ENCODE measurements around the gene PTPRD. TPM values are rescaled to one million over a fixed set of nuclear protein-coding genes. Genes with fewer than 3 reads are reported as not detected.

Gene PTPRD
- total and polyA plus RNA-seq, 9 donors: 16.2 to 231 (median 85.8) TPM

DNA sequence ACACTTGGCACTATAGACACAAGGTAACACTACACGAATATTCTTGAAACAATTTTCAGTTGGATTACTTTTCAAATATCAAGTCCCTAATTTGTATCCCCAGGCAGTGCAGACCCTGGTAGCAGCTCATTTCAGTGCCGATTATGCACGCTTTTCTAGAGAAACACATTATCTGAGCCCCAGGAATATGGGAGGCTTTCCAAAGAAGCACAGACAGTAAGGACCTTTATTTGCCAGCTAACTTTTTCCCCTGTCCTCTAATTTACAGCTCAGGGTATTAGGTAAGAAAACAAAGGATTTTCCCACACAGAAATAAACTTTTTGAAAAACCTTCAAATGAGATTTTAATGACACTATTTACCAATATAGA is 1961.0 kb downstream of the PTPRD start:
- peaks cover 6% of the 10 kb centered on the region for H3K4me1 ChIP-seq (ENCODE audit: insufficient read depth)
- H3K27ac ChIP-seq: no peak overlapping the region
- WGBS, 3 donors: 18 to 25% (median 19%) methylated on average over 3 of the region's 3 CpGs
- DNase-seq: no peak
- intact Hi-C loops (cut with DNase I): no loop called here
- H3K36me3 ChIP-seq: no peaks in the 10 kb centered on the region
- no peak overlapping the region for H3K4me3 ChIP-seq
- H3K9me3 ChIP-seq: no peaks in the 10 kb centered on the region
- H3K27me3 ChIP-seq: no peaks in the 10 kb centered on the region
- no peak for TF ChIP-seq POLR2A (IDR thresholded peaks at IDR 0.05)
- TF ChIP-seq, protein P1, sequence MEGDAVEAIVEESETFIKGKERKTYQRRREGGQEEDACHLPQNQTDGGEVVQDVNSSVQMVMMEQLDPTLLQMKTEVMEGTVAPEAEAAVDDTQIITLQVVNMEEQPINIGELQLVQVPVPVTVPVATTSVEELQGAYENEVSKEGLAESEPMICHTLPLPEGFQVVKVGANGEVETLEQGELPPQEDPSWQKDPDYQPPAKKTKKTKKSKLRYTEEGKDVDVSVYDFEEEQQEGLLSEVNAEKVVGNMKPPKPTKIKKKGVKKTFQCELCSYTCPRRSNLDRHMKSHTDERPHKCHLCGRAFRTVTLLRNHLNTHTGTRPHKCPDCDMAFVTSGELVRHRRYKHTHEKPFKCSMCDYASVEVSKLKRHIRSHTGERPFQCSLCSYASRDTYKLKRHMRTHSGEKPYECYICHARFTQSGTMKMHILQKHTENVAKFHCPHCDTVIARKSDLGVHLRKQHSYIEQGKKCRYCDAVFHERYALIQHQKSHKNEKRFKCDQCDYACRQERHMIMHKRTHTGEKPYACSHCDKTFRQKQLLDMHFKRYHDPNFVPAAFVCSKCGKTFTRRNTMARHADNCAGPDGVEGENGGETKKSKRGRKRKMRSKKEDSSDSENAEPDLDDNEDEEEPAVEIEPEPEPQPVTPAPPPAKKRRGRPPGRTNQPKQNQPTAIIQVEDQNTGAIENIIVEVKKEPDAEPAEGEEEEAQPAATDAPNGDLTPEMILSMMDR (IDR thresholded peaks at IDR 0.05): no peak
- TF ChIP-seq EP300 (IDR thresholded peaks at IDR 0.05): no peak

- Histone ChIP-seq H3K36me3 (no peaks in the 10 kb centered on the region), H3K27me3 (no peaks in the 10 kb centered on the region), H3K27ac (no peak overlapping the region), H3K4me1 (ENCODE audit: insufficient read depth) (peaks cover 6% of the 10 kb centered on the region), H3K9me3 (no peaks in the 10 kb centered on the region), H3K4me3 (no peak overlapping the region)
- WGBS, 3 donors: 79 to 83% (median 81%) methylated on average over 10 of the region's 10 CpGs
- intact Hi-C loops (cut with DNase I): no loop called here
- DNase-seq: no peak
- TF ChIP-seq, protein P1 (IDR thresholded peaks at IDR 0.05): no peak
- TF ChIP-seq EP300 (IDR thresholded peaks at IDR 0.05) (no peak), POLR2A (IDR thresholded peaks at IDR 0.05) (no peak)
These were observed 1961.5 kb downstream of the PTPRD start for GRCh38 chr9:8651070-8651845.

GRCh38 chr9:8649807-8650206 is 1963.0 kb downstream of the PTPRD start:
- 78 to 84% (median 84%) methylated on average over 4 of the region's 4 CpGs for WGBS, 3 donors
- TF ChIP-seq, protein P1 (IDR thresholded peaks at IDR 0.05): no peak
- TF ChIP-seq POLR2A (IDR thresholded peaks at IDR 0.05): no peak
- TF ChIP-seq EP300 (IDR thresholded peaks at IDR 0.05): no peak
- no peaks in the 10 kb centered on the region for H3K27me3 ChIP-seq
- peaks cover 6% of the 10 kb centered on the region for H3K4me1 ChIP-seq (ENCODE audit: insufficient read depth)
- intact Hi-C loops (cut with DNase I): no loop called here
- no peaks in the 10 kb centered on the region for H3K9me3 ChIP-seq
- H3K27ac ChIP-seq: no peak overlapping the region
- no peak for DNase-seq
- no peaks in the 10 kb centered on the region for H3K36me3 ChIP-seq
- H3K4me3 ChIP-seq: no peak overlapping the region

GRCh38 chr9:8649160-8649559 is 1963.6 kb downstream of the PTPRD start:
- intact Hi-C loops (cut with DNase I): no loop called here
- no peak overlapping the region for H3K27ac ChIP-seq
- no peaks in the 10 kb centered on the region for H3K36me3 ChIP-seq
- no peaks in the 10 kb centered on the region for H3K9me3 ChIP-seq
- 53 to 63% (median 56%) methylated on average over 2 of the region's 2 CpGs for WGBS, 3 donors
- H3K27me3 ChIP-seq: no peaks in the 10 kb centered on the region
- DNase-seq: no peak
- H3K4me3 ChIP-seq: no peak overlapping the region
- no peak for TF ChIP-seq POLR2A (IDR thresholded peaks at IDR 0.05)
- no peak for TF ChIP-seq EP300 (IDR thresholded peaks at IDR 0.05)
- TF ChIP-seq, protein P1 (IDR thresholded peaks at IDR 0.05): no peak
- H3K4me1 ChIP-seq (ENCODE audit: insufficient read depth): peaks cover 6% of the 10 kb centered on the region

All from ovary (tissue), 9 donors.